T47D (cell line): ENCODE results near the gene MATCAP1.
A peak's percentile ranks its signal among the peaks of the same experiment; 100 is the strongest.

ENCODE experiments used
- DNase-seq, 2 experiments: peaks; one replicate each; pipeline versions ENCODE4 v3.0.0 to v3.0.0-alpha.2; 2011 to 2012; ENCODE audit warnings: low read depth in 1 of 2, low spot score in 1 of 2
- JUND ChIP-seq: IDR thresholded peaks from 2 replicates; pipeline ENCODE4 v1.6.1; 2012; ENCODE audit warnings: low read depth
- in situ Hi-C: cut with HindIII; loops from 2 replicates; pipeline ENCODE4 v1.10.0; 2016; ENCODE audit warnings: low sequenced_read_pairs, low pct_unique_long_range_greater_than_20kb

The MATCAP1 gene

DNA sequence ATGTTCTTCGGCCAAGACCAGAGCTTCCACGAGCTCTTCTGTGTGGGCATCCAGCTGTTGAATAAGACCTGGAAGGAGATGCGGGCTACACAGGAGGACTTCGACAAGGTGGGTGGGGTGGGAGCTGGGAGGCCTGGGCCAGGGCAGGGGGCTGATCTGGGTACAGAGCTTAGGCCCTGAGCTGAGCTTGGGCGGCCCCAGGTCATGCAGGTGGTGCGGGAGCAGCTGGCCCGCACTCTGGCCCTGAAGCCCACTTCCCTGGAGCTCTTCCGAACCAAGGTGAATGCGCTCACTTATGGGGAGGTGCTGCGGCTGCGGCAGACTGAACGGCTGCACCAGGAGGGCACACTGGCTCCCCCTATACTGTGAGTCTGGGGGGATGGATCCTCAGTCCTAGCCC is 18.7 kb upstream of the MATCAP1 start:
- in situ Hi-C loops, result no loop called here
- TF ChIP-seq JUND, result no peak
- DNase-seq, result no peak

GRCh38 chr16:67201411-67202345 is 17.9 kb upstream of the MATCAP1 start:
- TF ChIP-seq JUND, result no peak
- in situ Hi-C loops, result no loop called here
- DNase-seq, result no peak

- DNase-seq, result no peak
- in situ Hi-C loops, result no loop called here
- TF ChIP-seq JUND, result no peak
Observed at GRCh38 chr16:67200491-67200890, 16.7 kb upstream of the MATCAP1 start.

GRCh38 chr16:67199808-67200198 is 16.0 kb upstream of the MATCAP1 start:
- DNase-seq, result no peak
- TF ChIP-seq JUND, result no peak
- in situ Hi-C loops, result no loop called here

- peak; percentile 85 to 92 for DNase-seq
- in situ Hi-C loops, result no loop called here
- no peak for TF ChIP-seq JUND
Observed at GRCh38 chr16:67199011-67199807, 15.4 kb upstream of the MATCAP1 start, which contains the start of gene ELMO3. Gene ELMO3, plus strand, starts transcription at chr16:67199131. Its CDS starts 196 bp downstream, at chr16:67199327.

DNA sequence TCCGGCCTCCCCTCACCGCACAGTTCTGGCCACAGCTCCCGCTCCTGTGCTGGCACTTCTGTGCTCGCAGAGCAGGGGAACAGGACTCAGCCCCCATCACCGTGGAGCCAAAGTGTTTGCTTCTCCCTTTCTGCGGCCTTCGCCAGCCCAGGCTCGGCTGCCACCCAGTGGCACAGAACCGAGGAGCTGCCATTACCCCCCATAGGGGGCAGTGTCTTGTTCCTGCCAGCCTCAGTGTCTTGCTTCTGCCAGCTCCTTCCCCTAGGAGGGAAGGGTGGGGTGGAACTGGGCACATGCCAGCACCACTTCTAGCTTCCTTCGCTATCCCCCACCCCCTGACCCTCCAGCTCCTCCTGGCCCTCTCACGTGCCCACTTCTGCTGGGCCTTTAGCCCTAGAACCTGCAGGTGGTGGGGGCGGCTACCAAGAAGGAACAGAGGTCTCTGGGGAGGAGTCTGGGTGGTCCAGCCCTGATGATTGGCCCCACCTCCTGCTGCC is 14.5 kb upstream of the MATCAP1 start:
- in situ Hi-C loops, result no loop called here
- no peak for TF ChIP-seq JUND
- DNase-seq, result peak; percentile 85 to 86

GRCh38 chr16:67197704-67198103 is 13.9 kb upstream of the MATCAP1 start:
- in situ Hi-C loops, result no loop called here
- no peak for TF ChIP-seq JUND
- DNase-seq, result no peak

DNA sequence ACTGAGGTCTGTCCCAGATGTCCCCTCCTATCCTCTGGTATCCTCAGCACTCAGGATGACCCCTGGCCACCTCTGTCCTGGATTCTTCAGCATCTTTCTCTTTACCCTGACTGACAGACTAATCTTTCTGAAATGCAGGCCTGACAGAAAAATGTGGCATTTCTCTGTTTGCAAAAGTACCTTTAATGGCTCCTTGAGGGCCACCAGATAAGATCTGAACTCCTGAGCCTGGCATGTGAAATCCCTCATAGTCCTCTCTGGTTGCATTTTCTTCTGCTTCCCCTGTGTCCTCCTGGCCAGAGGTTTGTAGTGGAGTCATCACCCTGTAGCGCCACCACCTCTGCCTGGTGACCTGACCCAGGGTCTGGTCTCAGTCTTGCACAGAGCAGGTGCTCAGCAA is 13.1 kb upstream of the MATCAP1 start:
- no peak for DNase-seq
- in situ Hi-C loops, result no loop called here
- no peak for TF ChIP-seq JUND

- DNase-seq, result no peak
- no peak for TF ChIP-seq JUND
- in situ Hi-C loops, result no loop called here
Observed at GRCh38 chr16:67195676-67196075, 11.9 kb upstream of the MATCAP1 start.

DNA sequence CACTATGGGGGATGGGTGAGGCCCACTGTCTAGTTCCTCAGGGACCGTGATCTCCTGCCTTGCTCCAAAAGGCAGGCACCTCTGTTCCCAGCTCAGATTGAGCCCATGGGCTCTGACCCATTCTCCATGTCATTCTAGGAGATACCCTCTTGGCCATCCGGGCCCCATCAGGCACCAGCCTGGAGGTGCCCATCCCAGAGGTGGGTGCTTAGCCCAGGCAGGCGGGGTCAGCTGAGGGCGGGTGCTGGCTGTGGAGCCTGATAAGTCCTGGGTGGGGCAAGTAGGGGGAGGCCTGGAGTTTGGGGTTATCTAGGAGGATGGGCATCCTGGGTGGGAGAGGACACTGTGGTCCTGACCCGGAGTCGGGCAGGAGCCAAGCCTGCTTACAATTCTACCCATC is 10.5 kb upstream of the MATCAP1 start:
- in situ Hi-C loops, result no loop called here
- TF ChIP-seq JUND, result no peak
- DNase-seq, result no peak

DNA sequence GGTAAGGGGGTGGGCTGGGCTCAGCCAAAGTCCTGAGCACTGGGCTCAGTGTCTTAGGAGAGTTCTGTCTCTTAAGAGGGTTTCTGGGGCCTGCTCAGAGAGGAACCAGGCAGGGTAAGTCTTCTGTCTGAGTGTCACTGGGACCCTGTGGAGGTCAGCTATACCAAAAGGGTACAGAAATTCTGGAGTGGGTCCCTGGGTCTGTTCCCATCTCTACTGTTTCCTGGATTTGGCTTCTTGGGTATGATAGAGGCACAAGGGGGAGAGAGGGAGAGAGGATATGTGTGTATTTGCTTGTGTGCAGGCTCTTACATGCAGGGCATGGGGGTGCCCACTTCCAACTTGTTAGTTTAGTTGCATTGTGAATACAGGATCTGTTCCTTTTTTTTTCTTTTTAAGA is 9.8 kb upstream of the MATCAP1 start:
- in situ Hi-C loops, result no loop called here
- TF ChIP-seq JUND, result no peak
- DNase-seq, result no peak

DNA sequence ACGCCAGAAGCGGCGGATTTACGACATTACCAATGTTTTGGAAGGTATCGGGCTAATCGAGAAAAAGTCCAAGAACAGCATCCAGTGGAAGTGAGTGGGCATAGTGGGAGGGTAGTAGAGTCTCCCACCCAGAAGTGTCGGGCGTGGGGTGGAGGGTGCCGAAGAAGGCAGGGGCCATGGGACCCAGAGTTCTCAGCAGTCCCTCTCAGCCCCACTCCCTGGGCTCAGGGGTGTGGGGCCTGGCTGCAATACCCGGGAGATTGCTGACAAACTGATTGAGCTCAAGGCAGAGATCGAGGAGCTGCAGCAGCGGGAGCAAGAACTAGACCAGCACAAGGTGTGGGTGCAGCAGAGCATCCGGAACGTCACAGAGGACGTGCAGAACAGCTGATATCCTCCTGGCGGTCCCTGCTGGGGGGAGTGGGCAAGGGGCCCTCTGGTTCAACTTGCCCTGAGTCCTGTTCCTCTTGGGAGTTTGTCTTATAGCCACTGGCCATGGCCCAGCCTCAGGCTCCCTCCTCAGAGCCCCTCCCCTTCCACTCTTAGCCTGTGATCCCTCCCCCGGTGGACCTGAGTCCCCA is 9.1 kb upstream of the MATCAP1 start:
- in situ Hi-C loops, result no loop called here

More for the DNA sequence above, 9.1 kb upstream of the MATCAP1 start:
- no peak for DNase-seq
- no peak for TF ChIP-seq JUND
